K562 treated with DMSO at 1 percent for 12 hours (cell line): ENCODE data around the gene RPS6KB1. TPM values are rescaled to one million over a fixed set of nuclear protein-coding genes. Genes with fewer than 3 reads are reported as not detected.

Source experiments
- total RNA-seq: library from RNA; unstranded; fragments of 300-600 nt; gene quantifications from 2 replicates; pipeline ENCODE4 v1.2.3, GENCODE V29; 2022; ENCODE audit not compliant: insufficient read depth

The RPS6KB1 gene
- total RNA-seq: 5.2 and 22.9 TPM in 2 replicates

DNA sequence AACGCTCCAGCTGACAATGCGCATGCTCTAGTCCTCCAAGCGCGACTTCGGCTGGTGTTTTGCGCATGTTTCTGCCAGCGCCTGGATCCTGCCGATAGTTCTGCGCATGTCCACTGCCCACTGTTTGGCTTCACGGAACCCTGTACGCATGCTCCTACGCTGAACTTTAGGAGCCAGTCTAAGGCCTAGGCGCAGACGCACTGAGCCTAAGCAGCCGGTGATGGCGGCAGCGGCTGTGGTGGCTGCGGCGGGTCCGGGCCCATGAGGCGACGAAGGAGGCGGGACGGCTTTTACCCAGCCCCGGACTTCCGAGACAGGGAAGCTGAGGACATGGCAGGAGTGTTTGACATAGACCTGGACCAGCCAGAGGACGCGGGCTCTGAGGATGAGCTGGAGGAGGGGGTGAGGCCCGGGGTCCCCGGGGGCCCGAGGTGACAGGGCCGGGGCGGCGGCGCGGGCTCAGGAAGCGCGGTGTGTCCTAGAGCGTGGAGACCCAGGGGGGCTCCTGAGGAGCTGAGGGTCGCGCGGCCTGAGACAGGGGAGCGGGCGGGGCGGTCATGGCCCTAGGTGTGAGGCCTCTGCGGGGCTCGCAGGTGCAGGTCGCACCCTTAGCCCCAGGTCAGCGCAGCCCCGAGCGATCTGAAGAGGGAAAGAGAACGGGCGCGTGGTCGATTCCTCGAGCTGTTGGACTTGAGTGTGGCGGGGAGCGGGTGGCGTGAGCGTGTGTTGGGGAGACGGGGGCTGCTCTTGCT is at the start of gene RPS6KB1, which contains the start of gene TUBD1:
RPS6KB1 (plus strand) TSS at position 198 of the 752 bp plus-strand sequence; CDS start at position 262, 64 bp downstream.
TUBD1 (minus strand) TSS at position 20 of the 752 bp plus-strand sequence. CDS start 1,941 bp downstream, outside the sequence.

DNA sequence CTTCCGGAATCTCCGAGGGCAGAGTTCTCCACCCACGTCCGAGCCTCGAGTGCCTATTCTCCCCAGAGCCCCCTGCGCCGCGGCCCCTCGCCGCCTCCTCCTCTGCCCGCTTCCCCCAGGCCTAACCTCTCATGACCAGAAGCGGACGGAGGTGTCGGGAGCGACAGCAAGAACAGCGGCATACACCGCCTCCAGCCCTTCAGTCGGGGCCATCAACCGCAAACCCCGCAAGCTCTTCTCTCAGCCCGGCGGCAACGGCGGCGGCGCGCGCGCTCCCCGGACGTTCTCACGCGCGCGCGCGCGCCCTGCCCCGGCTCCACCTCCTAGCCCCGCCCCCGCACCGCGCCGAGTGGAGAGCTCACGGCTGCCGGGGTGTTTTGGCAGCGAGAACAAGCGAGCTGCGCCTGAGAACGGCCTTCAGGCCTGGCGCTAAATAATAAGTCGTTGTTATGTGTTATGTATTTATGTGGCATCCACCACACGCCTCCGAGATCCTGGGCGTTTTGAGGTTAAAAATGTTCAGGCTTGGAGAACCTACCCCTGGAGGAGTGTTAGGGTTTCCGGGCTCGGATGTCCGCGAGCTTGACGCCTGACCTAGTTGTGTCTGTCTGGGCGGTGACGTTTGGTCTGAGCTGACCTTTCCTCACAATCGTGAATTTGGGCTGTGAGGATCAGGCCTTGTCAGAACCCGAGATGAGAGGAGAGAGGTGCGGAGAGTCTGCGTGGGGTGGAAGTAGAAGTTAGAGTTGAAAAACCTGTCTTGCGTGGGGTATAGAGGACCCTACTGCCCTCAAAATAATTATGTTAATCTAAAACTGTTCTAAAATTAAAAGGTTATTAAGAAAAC is 71.8 kb downstream of the RPS6KB1 start, which contains the start of gene RNFT1:
RNFT1 (minus strand) TSS at position 259 of the 847 bp plus-strand sequence; CDS start at position 182, 77 bp downstream.

Other genes with a start within 250 kb of the RPS6KB1 start
- 30.2 and 32.9 TPM in 2 replicates for gene PTRH2, start 185.7 kb upstream of the RPS6KB1 start, total RNA-seq
- gene VMP1, start 185.5 kb upstream of the RPS6KB1 start, total RNA-seq: 38.7 and 70.8 TPM in 2 replicates
- 11.6 and 21.5 TPM in 2 replicates for gene TUBD1, start 178 bp upstream of the RPS6KB1 start, total RNA-seq
- 9.9 and 28.4 TPM in 2 replicates for gene RNFT1, start 71.6 kb downstream of the RPS6KB1 start, total RNA-seq
- 5.4 and 22.1 TPM in 2 replicates for gene HEATR6, start 185.8 kb downstream of the RPS6KB1 start, total RNA-seq